PC-9 (cell line): ENCODE measurements around the gene GUK1. TPM values are rescaled to one million over a fixed set of nuclear protein-coding genes. Genes with fewer than 3 reads are reported as not detected.

Experiments used
- BruUV-seq: library from RNA; stranded (reverse); fragments of 400-500 nt; replicated peaks from 2 replicates; lab custom pipeline; 2021; lab: Mats Ljungman, UMichigan
- CTCF ChIA-PET: fragments of 300-600 bp; sonication (Branson Sonifier 250); formaldehyde crosslinking; loops from one replicate; lab custom pipeline; 2022; ENCODE audit warnings: antibody characterized with exemption; lab: Charles Lee
- POLR2A ChIA-PET: fragments of 300-600 bp; sonication (Branson Sonifier 250); formaldehyde crosslinking; loops from one replicate; lab custom pipeline; 2022; ENCODE audit warnings: antibody characterized with exemption; ENCODE audit not compliant: unreplicated experiment; lab: Charles Lee
- DNase-seq, 2 experiments: peaks; one replicate each; pipeline versions ENCODE4 v3.0.0 to v3.0.0-alpha.2; 2015 to 2022; ENCODE audit warnings: mixed read lengths in 1 of 2
- H2AFZ ChIP-seq: fragments of 200-600 bp; sonication (generic); 2 replicates; pipeline ENCODE4 v1.8.1; 2017; ENCODE audit warnings: antibody characterized with exemption
- H3F3A ChIP-seq: fragments of 200-600 bp; sonication (generic); 2 replicates; pipeline ENCODE4 v1.8.1; 2017; ENCODE audit warnings: antibody characterized with exemption, mild to moderate bottlenecking, low read depth; ENCODE audit not compliant: insufficient read depth
- H3K27ac ChIP-seq: fragments of 200-600 bp; sonication (generic); 2 replicates; pipeline ENCODE4 v1.6.1; 2016; ENCODE audit warnings: mixed run types
- H3K27me3 ChIP-seq: fragments of 200-600 bp; sonication (generic); 2 replicates; pipeline ENCODE4 v1.6.1; 2016; ENCODE audit warnings: low read depth, mixed run types; ENCODE audit not compliant: insufficient read depth
- H3K36me3 ChIP-seq: fragments of 200-600 bp; sonication (generic); 2 replicates; pipeline ENCODE4 v1.6.1; 2016; ENCODE audit warnings: low read depth, mixed run types
- H3K4me1 ChIP-seq: fragments of 200-600 bp; sonication (generic); replicated peaks from 2 replicates; pipeline ENCODE4 v1.6.1; 2016; ENCODE audit warnings: mixed run types; ENCODE audit not compliant: insufficient read depth
- H3K4me2 ChIP-seq: fragments of 200-600 bp; sonication (generic); 2 replicates; pipeline ENCODE4 v1.6.1; 2017; ENCODE audit warnings: mixed run types
- H3K4me3 ChIP-seq: fragments of 200-600 bp; sonication (generic); 2 replicates; pipeline ENCODE4 v1.6.1; 2016; ENCODE audit warnings: mixed run types
- H3K79me2 ChIP-seq: fragments of 200-600 bp; sonication (generic); 2 replicates; pipeline ENCODE4 v1.6.1; 2017; ENCODE audit warnings: low read depth, mixed run types
- H3K9me2 ChIP-seq: fragments of 200-600 bp; sonication (generic); 2 replicates; pipeline ENCODE4 v1.8.1; 2017; ENCODE audit warnings: mild to moderate bottlenecking; ENCODE audit not compliant: insufficient read depth
- H3K9me3 ChIP-seq: fragments of 200-600 bp; sonication (generic); 2 replicates; pipeline ENCODE4 v1.8.1; 2016; ENCODE audit warnings: low read depth; ENCODE audit not compliant: insufficient read depth
- H4K20me1 ChIP-seq: fragments of 200-600 bp; sonication (generic); 2 replicates; pipeline ENCODE4 v1.8.1; 2017; ENCODE audit not compliant: insufficient read depth
- CTCF ChIP-seq: fragments of 200-600 bp; sonication (generic); conservative IDR thresholded peaks from 2 replicates; pipeline ENCODE4 v1.6.1; 2017; ENCODE audit warnings: mixed run types, antibody characterized with exemption, mild to moderate bottlenecking, moderate library complexity
- EZH2 ChIP-seq: fragments of 200-600 bp; sonication (generic); IDR thresholded peaks from 2 replicates; pipeline ENCODE4 v1.8.0; 2017; ENCODE audit warnings: antibody characterized with exemption, low read depth
- intact Hi-C: fragments of 100-400 bp; cut with micrococcal nuclease; formaldehyde crosslinking; loops from one replicate; pipeline ENCODE4 v1.10.0; 2022; ENCODE audit not compliant: unreplicated experiment
- total RNA-seq: library from RNA; stranded (reverse); gene quantifications from 2 replicates; pipeline ENCODE4 v1.2.3, GENCODE V29; 2021

Gene GUK1
- total RNA-seq, 1 experiment from 2014 or later: 239 TPM

- Histone ChIP-seq H3K36me3 (no peaks in the 10 kb centered on the region), H3F3A (no peaks in the 10 kb centered on the region; the same call in 1 of the 2 replicates), H3K27ac (no peak overlapping the region), H2AFZ (no peak overlapping the region), H3K4me2 (no peak overlapping the region), H3K27me3 (no peaks in the 10 kb centered on the region), H3K9me2 (no peaks in the 10 kb centered on the region), H3K4me1 (no peaks in the 10 kb centered on the region), H3K79me2 (no peaks in the 10 kb centered on the region), H3K9me3 (peaks cover 12% of the 10 kb centered on the region; the same call in 1 of the 2 replicates), H4K20me1 (no peaks in the 10 kb centered on the region), H3K4me3 (no peak overlapping the region)
- intact Hi-C loops: no loop called here
- no peak for DNase-seq
- BruUV-seq: no TSS peak
- CTCF ChIA-PET: no interaction called here
- POLR2A ChIA-PET: no interaction called here
- TF ChIP-seq EZH2: no peak
- no peak for TF ChIP-seq CTCF
Measured at GRCh38 chr1:228118040-228118439, 22.0 kb upstream of the GUK1 start.

DNA sequence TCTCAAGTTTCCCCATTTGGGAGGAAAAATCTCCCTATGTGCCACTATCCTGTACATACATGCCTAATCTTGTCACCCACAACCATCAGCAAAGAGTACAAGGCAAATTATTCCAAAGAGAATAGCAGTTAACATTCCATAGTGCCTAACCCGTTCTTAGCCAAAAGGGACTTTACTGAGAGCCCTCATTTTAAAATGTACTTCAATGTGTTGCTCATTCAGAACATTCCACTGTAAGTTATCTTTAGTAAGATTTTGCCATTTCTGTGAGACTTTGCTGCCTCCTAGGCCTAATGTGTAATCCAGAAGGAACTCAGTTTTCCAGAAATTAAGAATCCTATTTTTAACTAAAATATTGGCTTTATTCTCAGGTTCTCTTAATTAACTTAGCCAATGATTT is 19.7 kb upstream of the GUK1 start:
- no peaks in the 10 kb centered on the region for H3K27me3 ChIP-seq
- TF ChIP-seq EZH2 (no peak), CTCF (no peak)
- H3K4me1 ChIP-seq: no peaks in the 10 kb centered on the region
- ChIA-PET CTCF (no interaction called here), POLR2A (interaction anchor here (0.6 kb wide), 1 partner anchor 167 kb away, joined by 3 read pairs; no protein-coding TSS in a partner anchor)
- no peak overlapping the region for H3K27ac ChIP-seq
- H3K9me2 ChIP-seq: no peaks in the 10 kb centered on the region
- H3K79me2 ChIP-seq: no peaks in the 10 kb centered on the region
- no peak for DNase-seq
- peaks cover 12% of the 10 kb centered on the region; the same call in 1 of the 2 replicates for H3K9me3 ChIP-seq
- no peak overlapping the region for H3K4me2 ChIP-seq
- no peak overlapping the region for H2AFZ ChIP-seq
- no peak overlapping the region for H3K4me3 ChIP-seq
- no peaks in the 10 kb centered on the region for H3K36me3 ChIP-seq
- no peaks in the 10 kb centered on the region for H4K20me1 ChIP-seq
- no TSS peak for BruUV-seq
- H3F3A ChIP-seq: no peaks in the 10 kb centered on the region; the same call in 1 of the 2 replicates
- intact Hi-C loops: no loop called here

GRCh38 chr1:228120857-228121489 is 19.1 kb upstream of the GUK1 start:
- Histone ChIP-seq H3K9me2 (no peaks in the 10 kb centered on the region), H3K4me3 (no peak overlapping the region), H3K79me2 (no peaks in the 10 kb centered on the region), H3K27me3 (no peaks in the 10 kb centered on the region), H3K36me3 (no peaks in the 10 kb centered on the region), H2AFZ (no peak overlapping the region), H3K4me1 (no peaks in the 10 kb centered on the region), H3F3A (no peaks in the 10 kb centered on the region; the same call in 1 of the 2 replicates), H4K20me1 (no peaks in the 10 kb centered on the region), H3K9me3 (peaks cover 12% of the 10 kb centered on the region; the same call in 1 of the 2 replicates), H3K27ac (no peak overlapping the region), H3K4me2 (no peak overlapping the region)
- POLR2A ChIA-PET: interaction anchor here (0.6 to 0.7 kb wide), 2 partner anchors 76 to 167 kb away, joined by 3 read pairs; no protein-coding TSS in a partner anchor
- CTCF ChIA-PET: no interaction called here
- intact Hi-C loops: no loop called here
- no TSS peak for BruUV-seq
- TF ChIP-seq EZH2: no peak
- TF ChIP-seq CTCF: no peak
- DNase-seq: no peak
